MCF 10A (cell line): ENCODE results near the gene TMX3. TPM values are rescaled to one million over a fixed set of nuclear protein-coding genes. Genes with fewer than 3 reads are reported as not detected.
A peak's percentile ranks its signal among the peaks of the same experiment; 100 is the strongest.

Experiments
- BruUV-seq: library from RNA; stranded (reverse); fragments of 400-500 nt; replicated peaks from 2 replicates; lab custom pipeline; 2021; lab: Mats Ljungman, UMichigan
- CTCF ChIA-PET: fragments of 300-600 bp; sonication (Branson Sonifier 250); formaldehyde crosslinking; extraction: SDS; loops from one replicate; lab custom pipeline; 2021; ENCODE audit warnings: antibody characterized with exemption, inconsistent platforms; lab: Yijun Ruan, JAX
- POLR2A ChIA-PET: fragments of 300-600, 350-650 bp; sonication (Branson Sonifier 250); formaldehyde crosslinking; extraction: SDS; loops from one replicate; lab custom pipeline; 2020; ENCODE audit warnings: antibody characterized with exemption, inconsistent platforms; lab: Yijun Ruan, JAX
- DNase-seq: peaks from one replicate; pipeline ENCODE4 v3.0.0-alpha.2; 2018; ENCODE audit not compliant: unreplicated experiment
- H3K27ac Mint-ChIP-seq: one replicate; pipeline ENCODE4 v1.8.0; 2022; ENCODE audit warnings: mild to moderate bottlenecking, low read depth, mixed read lengths; ENCODE audit not compliant: unreplicated experiment
- H3K27me3 Mint-ChIP-seq: one replicate; pipeline ENCODE4 v1.8.0; 2022; ENCODE audit warnings: mixed read lengths; ENCODE audit not compliant: insufficient read depth, unreplicated experiment
- H3K36me3 Mint-ChIP-seq: one replicate; pipeline ENCODE4 v1.8.0; 2022; ENCODE audit warnings: mild to moderate bottlenecking, moderate library complexity, mixed read lengths; ENCODE audit not compliant: insufficient read depth, unreplicated experiment
- H3K4me1 Mint-ChIP-seq: one replicate; pipeline ENCODE4 v1.8.0; 2022; ENCODE audit warnings: mixed read lengths; ENCODE audit not compliant: insufficient read depth, unreplicated experiment
- H3K4me3 Mint-ChIP-seq: one replicate; pipeline ENCODE4 v1.8.0; 2022; ENCODE audit warnings: mild to moderate bottlenecking, moderate library complexity, mixed read lengths; ENCODE audit not compliant: unreplicated experiment
- H3K9me3 Mint-ChIP-seq: one replicate; pipeline ENCODE4 v1.8.0; 2022; ENCODE audit warnings: mixed read lengths; ENCODE audit not compliant: unreplicated experiment
- CTCF ChIP-seq: fragments of 200-600 bp; IDR thresholded peaks from one replicate; pipeline ENCODE4 v1.8.0; 2022; ENCODE audit warnings: antibody characterized with exemption, mild to moderate bottlenecking; ENCODE audit not compliant: unreplicated experiment
- intact Hi-C: fragments of 100-400 bp; cut with micrococcal nuclease; formaldehyde crosslinking; loops from 2 replicates; pipeline ENCODE4 v1.14.1; 2022
- total RNA-seq: library from RNA; stranded (reverse); gene quantifications from 2 replicates; pipeline ENCODE4 v1.2.3, GENCODE V29; 2022

The TMX3 gene
- total RNA-seq, 1 experiment from 2014 or later = 95.0 TPM

- H3K27ac Mint-ChIP-seq = no peak overlapping the region
- no peak overlapping the region for H3K4me3 Mint-ChIP-seq
- intact Hi-C loops = no loop called here
- TF ChIP-seq CTCF = no peak
- H3K4me1 Mint-ChIP-seq = no peaks in the 10 kb centered on the region
- no peaks in the 10 kb centered on the region for H3K27me3 Mint-ChIP-seq
- no peak for DNase-seq
- BruUV-seq = no TSS peak
- no peaks in the 10 kb centered on the region for H3K36me3 Mint-ChIP-seq
- ChIA-PET POLR2A (interaction anchor here (0.6 kb wide), 1 partner anchor 452 kb away, joined by 4 read pairs; no protein-coding TSS in a partner anchor), CTCF (no interaction called here)
- no peaks in the 10 kb centered on the region for H3K9me3 Mint-ChIP-seq
These were observed 9.1 kb upstream of the TMX3 start for GRCh38 chr18:68724021-68724420.

GRCh38 chr18:68723539-68723938 is 8.6 kb upstream of the TMX3 start:
- CTCF ChIA-PET = no interaction called here
- intact Hi-C loops = no loop called here
- no TSS peak for BruUV-seq

GRCh38 chr18:68722821-68723220 is 7.9 kb upstream of the TMX3 start:
- ChIA-PET POLR2A (no interaction called here), CTCF (no interaction called here)
- Mint-ChIP-seq H3K27ac (no peak overlapping the region), H3K4me3 (no peak overlapping the region), H3K36me3 (no peaks in the 10 kb centered on the region), H3K4me1 (no peaks in the 10 kb centered on the region), H3K9me3 (no peaks in the 10 kb centered on the region), H3K27me3 (no peaks in the 10 kb centered on the region)
- BruUV-seq = no TSS peak
- no peak for DNase-seq
- TF ChIP-seq CTCF = no peak
- intact Hi-C loops = no loop called here

More at GRCh38 chr18:68723539-68723938, 8.6 kb upstream of the TMX3 start:
- TF ChIP-seq CTCF = no peak
- Mint-ChIP-seq H3K4me1 (no peaks in the 10 kb centered on the region), H3K4me3 (no peak overlapping the region), H3K27ac (no peak overlapping the region), H3K9me3 (no peaks in the 10 kb centered on the region), H3K27me3 (no peaks in the 10 kb centered on the region), H3K36me3 (no peaks in the 10 kb centered on the region)
- DNase-seq = no peak
- POLR2A ChIA-PET = no interaction called here

- Mint-ChIP-seq H3K27me3 (no peaks in the 10 kb centered on the region), H3K4me3 (peak overlapping the region; percentile 53), H3K27ac (no peak overlapping the region), H3K4me1 (no peaks in the 10 kb centered on the region), H3K36me3 (no peaks in the 10 kb centered on the region), H3K9me3 (no peaks in the 10 kb centered on the region)
- ChIA-PET POLR2A (interaction anchor here (0.6 to 1.5 kb wide), 4 partner anchors 21 to 84 kb away, joined by 3 to 4 read pairs (median 3); no protein-coding TSS in a partner anchor), CTCF (interaction anchor here (0.5 kb wide), 1 partner anchor 120 kb away, joined by 4 read pairs; no protein-coding TSS in a partner anchor)
- intact Hi-C loops = no loop called here
- BruUV-seq = no TSS peak
- TF ChIP-seq CTCF = no peak
- DNase-seq = no peak
These were observed 7.0 kb upstream of the TMX3 start for GRCh38 chr18:68721681-68722583.
